Endodermal cell (in vitro differentiated cells): ENCODE measurements around the gene NDUFB10. TPM values are rescaled to one million over a fixed set of nuclear protein-coding genes. Genes with fewer than 3 reads are reported as not detected.

ENCODE experiments used
- DNase-seq: peaks from one replicate; pipeline ENCODE4 v3.0.0-alpha.2; 2017
- H3K27ac ChIP-seq: 2 replicates; pipeline ENCODE4 v1.5.1; 2013; ENCODE audit warnings: mild to moderate bottlenecking, low read depth, low read length, moderate library complexity
- H3K27me3 ChIP-seq: 2 replicates; pipeline ENCODE4 v1.6.1; 2013; ENCODE audit warnings: mild to moderate bottlenecking, low read length, moderate library complexity; ENCODE audit not compliant: insufficient read depth, control insufficient read depth, poor library complexity, severe bottlenecking
- H3K36me3 ChIP-seq: 2 replicates; pipeline ENCODE4 v1.7.0; 2013; ENCODE audit warnings: mild to moderate bottlenecking, low read length, moderate library complexity; ENCODE audit not compliant: control insufficient read depth, insufficient read depth
- H3K4me1 ChIP-seq: one replicate; pipeline ENCODE4 v1.7.0; 2013; ENCODE audit warnings: low read length; ENCODE audit not compliant: control insufficient read depth, insufficient read depth
- H3K4me3 ChIP-seq: 2 replicates; pipeline ENCODE4 v1.5.1; 2013; ENCODE audit warnings: mild to moderate bottlenecking, low read length, moderate library complexity
- H3K9ac ChIP-seq: 2 replicates; pipeline ENCODE4 v1.6.1; 2013; ENCODE audit warnings: mild to moderate bottlenecking, low read length, moderate library complexity; ENCODE audit not compliant: poor library complexity, severe bottlenecking; ENCODE audit errors: extremely low read depth
- H3K9me3 ChIP-seq: 2 replicates; pipeline ENCODE4 v1.6.1; 2013; ENCODE audit warnings: mild to moderate bottlenecking, low read length, moderate library complexity; ENCODE audit not compliant: control insufficient read depth
- H3K27ac Mint-ChIP-seq: 2 replicates; pipeline ENCODE4 v1.8.0; 2020; ENCODE audit warnings: mixed read lengths
- H3K27me3 Mint-ChIP-seq: 2 replicates; pipeline ENCODE4 v1.8.0; 2021; ENCODE audit warnings: mild to moderate bottlenecking, mixed read lengths; ENCODE audit not compliant: insufficient read depth
- H3K36me3 Mint-ChIP-seq: 2 replicates; pipeline ENCODE4 v1.8.0; 2020; ENCODE audit warnings: low read depth, mixed read lengths
- H3K4me1 Mint-ChIP-seq: 2 replicates; pipeline ENCODE4 v1.8.0; 2020; ENCODE audit warnings: mixed read lengths
- H3K4me3 Mint-ChIP-seq: 2 replicates; pipeline ENCODE4 v1.8.0; 2020; ENCODE audit warnings: mild to moderate bottlenecking, moderate library complexity, mixed read lengths
- H3K9me3 Mint-ChIP-seq: 2 replicates; pipeline ENCODE4 v1.8.0; 2020; ENCODE audit warnings: mild to moderate bottlenecking, mixed read lengths
- CTCF ChIP-seq: fragments of 200-600 bp; sonication (generic); conservative IDR thresholded peaks from 2 replicates; pipeline ENCODE4 v1.5.0; 2021; ENCODE audit warnings: antibody characterized with exemption, mild to moderate bottlenecking
- WGBS, 2 experiments: methylation state at CpG; one replicate each; pipeline versions ENCODE4 v1.1.5 to v1.1.7; 2013; ENCODE audit warnings: missing lambda C conversion rate in 2 of 2, mixed read lengths in 1 of 2; ENCODE audit not compliant: insufficient coverage in 1 of 2, insufficient read length in 1 of 2; 5-methylcytosine and 5-hydroxymethylcytosine counted together
- total RNA-seq, 2 donors: library from RNA; stranded (reverse); fragmentation: NEBNext Ultra II Directional in 1 of 2; extraction: Animal tissue kit (Norgen Biotek cat#: 25700) in 1 of 2; gene quantifications; 2 replicates in 1 of 2; 3 replicates in 1 of 2; pipeline ENCODE4 v1.2.1, GENCODE V29; 2021

Gene NDUFB10
- total RNA-seq, 2 donors from 2014 or later: 167 to 192 TPM

- peak within 1 kb of the TSS; percentile 12 for H3K27ac ChIP-seq
- peak within 1 kb of the TSS; percentile 9 for H3K4me3 Mint-ChIP-seq
- H3K4me1 Mint-ChIP-seq: peaks cover 5% of the 10 kb centered on the region
- H3K27me3 Mint-ChIP-seq: peaks cover 41% of the 10 kb centered on the region
- peaks cover 47% of the 10 kb centered on the region for H3K27me3 ChIP-seq
- WGBS, 2 experiments: 60 to 71% methylated on average over 1 to 6 of the region's 6 CpGs
- TF ChIP-seq CTCF: no peak
- peaks cover 3% of the 10 kb centered on the region for H3K36me3 Mint-ChIP-seq
- H3K9ac ChIP-seq: no peak within 1 kb of the TSS
- no peaks in the 10 kb centered on the region for H3K9me3 Mint-ChIP-seq
- DNase-seq: no peak
- H3K9me3 ChIP-seq: no peaks in the 10 kb centered on the region
- no peak within 1 kb of the TSS for H3K27ac Mint-ChIP-seq
- no peaks in the 10 kb centered on the region for H3K4me1 ChIP-seq
- H3K4me3 ChIP-seq: no peak within 1 kb of the TSS
- peaks cover 29% of the 10 kb centered on the region for H3K36me3 ChIP-seq
Measured at GRCh38 chr16:1981398-1981836, 22.1 kb downstream of the NDUFB10 start, which contains the start of gene NOXO1. Gene NOXO1 (minus strand): TSS chr16:1981469. CDS start chr16:1981179, 290 bp downstream.

GRCh38 chr16:1982013-1982433 lies 22.7 kb downstream of the NDUFB10 start:
- no peaks in the 10 kb centered on the region for H3K9me3 Mint-ChIP-seq
- Histone ChIP-seq H3K9me3 (no peaks in the 10 kb centered on the region), H3K4me3 (no peak overlapping the region), H3K36me3 (peaks cover 29% of the 10 kb centered on the region), H3K27me3 (peaks cover 47% of the 10 kb centered on the region), H3K9ac (no peak overlapping the region), H3K27ac (peak overlapping the region; percentile 12), H3K4me1 (no peaks in the 10 kb centered on the region)
- 77 to 81% methylated on average over 5 of the region's 5 CpGs for WGBS, 2 experiments
- peaks cover 5% of the 10 kb centered on the region for H3K4me1 Mint-ChIP-seq
- DNase-seq: no peak
- TF ChIP-seq CTCF: no peak
- no peak overlapping the region for H3K4me3 Mint-ChIP-seq
- peaks cover 9% of the 10 kb centered on the region for H3K36me3 Mint-ChIP-seq
- H3K27me3 Mint-ChIP-seq: peaks cover 41% of the 10 kb centered on the region
- H3K27ac Mint-ChIP-seq: no peak overlapping the region

GRCh38 chr16:1982991-1983543 lies 23.7 kb downstream of the NDUFB10 start:
- H3K27me3 Mint-ChIP-seq: peaks cover 43% of the 10 kb centered on the region
- peaks cover 29% of the 10 kb centered on the region for H3K36me3 ChIP-seq
- no peak for TF ChIP-seq CTCF
- peak overlapping the region; percentile 97 for H3K27ac ChIP-seq
- peaks cover 52% of the 10 kb centered on the region for H3K27me3 ChIP-seq
- H3K9me3 Mint-ChIP-seq: no peaks in the 10 kb centered on the region
- H3K4me1 ChIP-seq: no peaks in the 10 kb centered on the region
- no peak overlapping the region for H3K27ac Mint-ChIP-seq
- H3K9ac ChIP-seq: no peak overlapping the region
- no peak for DNase-seq
- peaks cover 10% of the 10 kb centered on the region for H3K36me3 Mint-ChIP-seq
- H3K4me3 ChIP-seq: peak overlapping the region; percentile 82
- WGBS, 2 experiments: 40% methylated on average over 12 to 19 of the region's 19 CpGs
- no peaks in the 10 kb centered on the region for H3K9me3 ChIP-seq
- peaks cover 5% of the 10 kb centered on the region for H3K4me1 Mint-ChIP-seq
- H3K4me3 Mint-ChIP-seq: peak overlapping the region; percentile 81
